HEK293 (cell line): ENCODE data around the gene PHLDA1.
A peak's percentile ranks its signal among the peaks of the same experiment; 100 is the strongest.

Source experiments
- CTCF ChIA-PET: fragments of 350-600 bp; formaldehyde crosslinking; extraction: SDS; loops from one replicate; lab custom pipeline; 2021; ENCODE audit warnings: antibody characterized with exemption; lab: Yijun Ruan, JAX
- POLR2A ChIA-PET: fragments of 300-600 bp; formaldehyde crosslinking; extraction: SDS; loops from one replicate; lab custom pipeline; 2020; ENCODE audit warnings: antibody characterized with exemption, inconsistent platforms; lab: Yijun Ruan, JAX
- H3K27ac ChIP-seq: fragments of 200-500 bp; sonication (Bioruptor generic); 2 replicates; pipeline ENCODE4 v1.5.1; 2014; ENCODE audit warnings: low read depth, low read length, control low read depth, inconsistent platforms; ENCODE audit errors: extremely low read depth
- H3K36me3 ChIP-seq, 2 experiments: fragments of 200-500 bp in 1 of 2; sonication (Bioruptor generic) in 1 of 2; 1 replicate in 1 of 2; 2 replicates in 1 of 2; pipeline ENCODE4 v1.5.1; 2014 to 2017; ENCODE audit warnings: inconsistent platforms in 2 of 2, low read length in 2 of 2; ENCODE audit not compliant: control insufficient read depth in 2 of 2, insufficient read depth in 1 of 2
- H3K4me1 ChIP-seq: fragments of 200-500 bp; sonication (Bioruptor generic); 2 replicates; pipeline ENCODE4 v1.5.1; 2014; ENCODE audit warnings: mild to moderate bottlenecking, low read length, inconsistent platforms; ENCODE audit not compliant: control insufficient read depth, insufficient read depth
- H3K4me3 ChIP-seq: 2 replicates; pipeline ENCODE4 v1.5.1; 2011; ENCODE audit warnings: low read depth, mild to moderate bottlenecking, control low read depth, low read length, moderate library complexity
- H3K9me3 ChIP-seq: fragments of 200-500 bp; sonication (Bioruptor generic); 2 replicates; pipeline ENCODE4 v1.5.1; 2014; ENCODE audit warnings: low read depth, low read length, inconsistent platforms; ENCODE audit not compliant: control insufficient read depth, insufficient read depth
- KLF10 ChIP-seq: fragments of 450-650 bp; IDR thresholded peaks from 2 replicates; pipeline ENCODE4 v1.5.1; 2018; ENCODE audit warnings: missing biosample characterization, mild to moderate bottlenecking, missing genetic modification characterization
- MZF1 ChIP-seq: fragments of 450-650 bp; formaldehyde crosslinking; IDR thresholded peaks from 2 replicates; pipeline ENCODE4 v1.5.1; 2017; ENCODE audit warnings: missing biosample characterization, missing genetic modification characterization, borderline replicate concordance
- OSR2 ChIP-seq: fragments of 450-650 bp; formaldehyde crosslinking; IDR thresholded peaks from 2 replicates; pipeline ENCODE4 v1.5.1; 2016; ENCODE audit warnings: missing biosample characterization, missing genetic modification characterization
- PRDM10 ChIP-seq: fragments of 450-650 bp; formaldehyde crosslinking; IDR thresholded peaks from 2 replicates; pipeline ENCODE4 v1.5.1; 2016; ENCODE audit warnings: missing biosample characterization, missing genetic modification characterization
- PRDM6 ChIP-seq: fragments of 450-650 bp; formaldehyde crosslinking; IDR thresholded peaks from 2 replicates; pipeline ENCODE4 v1.5.1; 2017; ENCODE audit warnings: missing biosample characterization, missing genetic modification characterization
- REPIN1 ChIP-seq: fragments of 450-650 bp; formaldehyde crosslinking; IDR thresholded peaks from 2 replicates; pipeline ENCODE4 v1.5.1; 2017; ENCODE audit warnings: missing biosample characterization, missing genetic modification characterization, low read depth
- SALL2 ChIP-seq: fragments of 450-650 bp; formaldehyde crosslinking; IDR thresholded peaks from 2 replicates; pipeline ENCODE4 v1.5.0; 2017; ENCODE audit warnings: missing biosample characterization, mild to moderate bottlenecking, missing genetic modification characterization, borderline replicate concordance
- SCRT2 ChIP-seq: fragments of 450-650 bp; formaldehyde crosslinking; IDR thresholded peaks from 2 replicates; pipeline ENCODE4 v1.5.1; 2016; ENCODE audit warnings: missing biosample characterization, missing genetic modification characterization
- SP3 ChIP-seq: fragments of 450-650 bp; formaldehyde crosslinking; IDR thresholded peaks from 2 replicates; pipeline ENCODE4 v1.5.1; 2016; ENCODE audit warnings: missing biosample characterization, missing genetic modification characterization
- SP7 ChIP-seq: fragments of 450-650 bp; formaldehyde crosslinking; IDR thresholded peaks from 2 replicates; pipeline ENCODE4 v1.5.1; 2016; ENCODE audit warnings: missing biosample characterization, missing genetic modification characterization
- ZIC2 ChIP-seq: fragments of 450-650 bp; formaldehyde crosslinking; IDR thresholded peaks from 2 replicates; pipeline ENCODE4 v1.5.1; 2016; ENCODE audit warnings: missing biosample characterization, missing genetic modification characterization
- ZNF146 ChIP-seq: fragments of 450-650 bp; formaldehyde crosslinking; IDR thresholded peaks from 2 replicates; pipeline ENCODE4 v1.5.1; 2016; ENCODE audit warnings: missing biosample characterization, missing genetic modification characterization
- ZNF2 ChIP-seq: fragments of 450-650 bp; formaldehyde crosslinking; IDR thresholded peaks from 2 replicates; pipeline ENCODE4 v1.5.1; 2016; ENCODE audit warnings: missing biosample characterization, missing genetic modification characterization
- ZNF266 ChIP-seq: fragments of 450-650 bp; formaldehyde crosslinking; IDR thresholded peaks from 2 replicates; pipeline ENCODE4 v1.5.1; 2016; ENCODE audit warnings: missing biosample characterization, missing genetic modification characterization, low read depth
- ZNF664 ChIP-seq: fragments of 450-650 bp; formaldehyde crosslinking; IDR thresholded peaks from 2 replicates; pipeline ENCODE4 v1.5.1; 2016; ENCODE audit warnings: missing biosample characterization, missing genetic modification characterization
- TF ChIP-seq, protein P1 (sequence below): fragments of 450-650 bp; formaldehyde crosslinking; IDR thresholded peaks from 2 replicates; pipeline ENCODE4 v1.5.1; 2016; ENCODE audit warnings: missing biosample characterization, missing genetic modification characterization

The PHLDA1 gene

GRCh38 chr12:76080729-76081415, 49.3 kb upstream of the PHLDA1 start:
- ChIA-PET POLR2A (interaction anchor here (0.7 kb wide), 1 partner anchor 277 kb away, joined by 3 read pairs; no protein-coding TSS in a partner anchor), CTCF (interaction anchor here (0.6 to 1.2 kb wide), 3 partner anchors 11 to 34 kb away, joined by 3 to 7 read pairs (median 4); no protein-coding TSS in a partner anchor)
- H3K36me3 ChIP-seq: peaks cover 0 to 17% of the 10 kb centered on the region in 2 experiments; a peak in 2 of 3 replicates
- no peaks in the 10 kb centered on the region; the same call in 1 of the 2 replicates for H3K4me1 ChIP-seq
- H3K27ac ChIP-seq: no peak overlapping the region
- H3K9me3 ChIP-seq: no peaks in the 10 kb centered on the region
- TF ChIP-seq ZNF266 (no peak), KLF10 (0 out of 2 replicates have a peak, but pooled peaks have one; percentile 21), REPIN1 (tag by site-specific recombination) (no peak), ZNF664 (tag by site-specific recombination) (peak; percentile 75)
- H3K4me3 ChIP-seq: no peak overlapping the region

GRCh38 chr12:76080017-76080728, 48.6 kb upstream of the PHLDA1 start:
- POLR2A ChIA-PET: no interaction called here
- CTCF ChIA-PET: interaction anchor here (1.2 kb wide), 1 partner anchor 33 kb away, joined by 3 read pairs; no protein-coding TSS in a partner anchor
- no peaks in the 10 kb centered on the region; the same call in 1 of the 2 replicates for H3K4me1 ChIP-seq
- H3K4me3 ChIP-seq: no peak overlapping the region
- H3K36me3 ChIP-seq: peaks cover 0 to 17% of the 10 kb centered on the region in 2 experiments; a peak in 2 of 3 replicates
- no peaks in the 10 kb centered on the region for H3K9me3 ChIP-seq
- peak; percentile 34; the same call in 1 of the 2 replicates for TF ChIP-seq ZIC2 (tag by site-specific recombination)
- peak; percentile 63 for TF ChIP-seq PRDM6 (tag by site-specific recombination)
- TF ChIP-seq SALL2: no peak
- TF ChIP-seq, protein P1, sequence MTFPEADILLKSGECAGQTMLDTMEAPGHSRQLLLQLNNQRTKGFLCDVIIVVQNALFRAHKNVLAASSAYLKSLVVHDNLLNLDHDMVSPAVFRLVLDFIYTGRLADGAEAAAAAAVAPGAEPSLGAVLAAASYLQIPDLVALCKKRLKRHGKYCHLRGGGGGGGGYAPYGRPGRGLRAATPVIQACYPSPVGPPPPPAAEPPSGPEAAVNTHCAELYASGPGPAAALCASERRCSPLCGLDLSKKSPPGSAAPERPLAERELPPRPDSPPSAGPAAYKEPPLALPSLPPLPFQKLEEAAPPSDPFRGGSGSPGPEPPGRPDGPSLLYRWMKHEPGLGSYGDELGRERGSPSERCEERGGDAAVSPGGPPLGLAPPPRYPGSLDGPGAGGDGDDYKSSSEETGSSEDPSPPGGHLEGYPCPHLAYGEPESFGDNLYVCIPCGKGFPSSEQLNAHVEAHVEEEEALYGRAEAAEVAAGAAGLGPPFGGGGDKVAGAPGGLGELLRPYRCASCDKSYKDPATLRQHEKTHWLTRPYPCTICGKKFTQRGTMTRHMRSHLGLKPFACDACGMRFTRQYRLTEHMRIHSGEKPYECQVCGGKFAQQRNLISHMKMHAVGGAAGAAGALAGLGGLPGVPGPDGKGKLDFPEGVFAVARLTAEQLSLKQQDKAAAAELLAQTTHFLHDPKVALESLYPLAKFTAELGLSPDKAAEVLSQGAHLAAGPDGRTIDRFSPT (tag by site-specific recombination): no peak
- TF ChIP-seq SP3: no peak
- TF ChIP-seq SP7 (tag by site-specific recombination): peak; percentile 42; the same call in 1 of the 2 replicates
- no peak for TF ChIP-seq ZNF2
- no peak for TF ChIP-seq SCRT2 (tag by site-specific recombination)
- TF ChIP-seq ZNF146: no peak
- peak; percentile 52 for TF ChIP-seq OSR2
- peak; percentile 93 for TF ChIP-seq PRDM10
- TF ChIP-seq MZF1: 0 out of 2 replicates have a peak, but pooled peaks have one; percentile 44
- TF ChIP-seq, all 188 proteins: peak for 6
- no peak overlapping the region for H3K27ac ChIP-seq
